CD4-positive, alpha-beta T cell treated with Interleukin-2 at 100 ng/mL for 4 hours (primary cell): ENCODE results near the gene MFSD6L.
A peak's percentile ranks its signal among the peaks of the same experiment; 100 is the strongest.

Experiments used
- DNase-seq: peaks from one replicate; pipeline ENCODE4 v3.0.0-alpha.2; 2020; ENCODE audit warnings: low spot score

MFSD6L gene

GRCh38 chr17:8791910-8792270, 7.3 kb downstream of the MFSD6L start:
- DNase-seq, result peak; percentile 9

GRCh38 chr17:8791248-8791909, 7.8 kb downstream of the MFSD6L start:
- DNase-seq, result no peak

- DNase-seq, result no peak
Observed at GRCh38 chr17:8789743-8790142, 9.4 kb downstream of the MFSD6L start.

- no peak for DNase-seq
Observed at GRCh38 chr17:8788998-8789397, 10.2 kb downstream of the MFSD6L start.

DNA sequence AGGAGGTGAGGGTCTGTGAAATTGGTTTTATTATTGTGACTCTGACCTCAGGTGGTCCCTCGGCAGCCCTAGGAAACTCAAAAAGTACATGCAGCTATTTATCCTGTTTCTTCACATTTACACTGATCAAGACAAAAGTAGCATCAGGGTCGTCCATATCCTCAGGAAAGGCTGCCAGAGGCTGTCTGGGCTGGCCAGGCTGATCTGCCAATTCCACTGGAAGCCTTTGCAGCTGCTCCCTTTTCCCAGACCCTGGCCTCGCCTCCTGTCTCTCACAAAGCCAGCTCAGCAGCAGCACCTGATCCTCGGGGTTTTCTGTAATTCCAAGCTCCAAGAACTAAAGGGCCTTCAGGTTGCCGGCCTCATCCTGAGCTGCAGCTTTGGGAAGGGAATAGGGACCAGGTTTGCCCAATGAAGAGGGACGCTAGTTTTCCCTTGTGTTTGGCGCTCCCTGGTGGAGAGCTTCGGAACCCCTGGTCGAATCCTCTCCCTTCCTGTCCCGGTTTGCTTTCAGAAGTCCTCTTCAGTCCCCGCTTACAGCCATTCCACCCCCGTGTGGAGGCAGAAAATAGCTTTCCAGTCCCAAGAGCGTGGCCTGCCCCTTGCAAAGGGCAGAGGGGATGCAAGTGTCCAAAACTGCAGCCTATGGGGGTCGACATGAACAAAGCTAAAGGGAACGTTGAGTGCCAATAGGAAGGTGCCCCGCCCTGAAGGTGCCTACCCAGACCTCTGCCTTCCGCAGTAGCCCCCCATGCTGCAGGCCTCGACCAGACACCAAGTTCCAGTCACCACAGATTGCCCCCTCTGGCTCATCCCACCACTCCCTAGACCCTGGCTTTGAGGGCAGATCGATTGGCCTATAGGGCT, 13.4 kb downstream of the MFSD6L start:
- peak; percentile 52 for DNase-seq

GRCh38 chr17:8782176-8782575, 17.0 kb downstream of the MFSD6L start:
- no peak for DNase-seq

GRCh38 chr17:8781776-8782175, 17.4 kb downstream of the MFSD6L start:
- no peak for DNase-seq

- DNase-seq, result no peak
Observed at GRCh38 chr17:8776881-8777280, 22.3 kb downstream of the MFSD6L start.

DNA sequence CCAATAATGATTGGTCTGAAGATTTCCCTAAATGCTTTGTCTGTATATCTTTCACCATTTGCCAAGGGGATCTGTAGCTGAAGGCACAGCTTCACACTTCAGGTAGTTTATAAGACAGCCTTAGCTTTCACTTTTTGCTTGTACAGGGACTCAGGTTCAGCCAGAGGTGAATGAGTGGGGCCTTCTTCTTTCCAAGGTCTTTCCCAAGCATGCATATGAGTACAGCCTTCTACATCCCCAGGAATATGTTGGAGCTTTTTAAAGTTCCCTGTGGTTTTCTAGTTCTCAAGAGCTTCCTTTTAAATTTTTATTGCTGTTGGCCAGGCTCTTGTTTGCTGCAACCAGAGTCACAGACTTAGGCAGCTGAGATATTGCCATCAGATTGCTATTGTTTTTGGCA, 22.9 kb downstream of the MFSD6L start:
- no peak for DNase-seq

GRCh38 chr17:8766731-8767130, 32.4 kb downstream of the MFSD6L start:
- no peak for DNase-seq

DNA sequence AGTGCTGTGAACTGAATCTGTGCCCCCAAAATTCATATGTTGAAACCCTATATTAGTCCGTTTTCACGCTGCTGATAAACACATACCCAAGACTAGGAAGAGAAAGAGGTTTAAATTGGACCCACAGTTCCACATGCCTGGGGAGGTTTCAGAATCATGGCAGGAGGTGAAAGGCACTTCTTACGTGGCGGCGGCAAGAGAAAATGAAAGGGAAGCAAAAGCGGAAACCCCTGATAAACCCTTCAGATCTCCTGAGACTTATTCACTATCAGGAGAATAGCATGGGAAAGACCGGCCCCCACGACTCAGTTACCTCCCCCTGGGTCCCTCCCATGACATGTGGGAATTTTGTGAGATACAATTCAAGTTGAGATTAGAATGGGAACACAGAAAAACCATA, 37.2 kb downstream of the MFSD6L start:
- DNase-seq, result no peak

GRCh38 chr17:8758137-8758596, 41.0 kb downstream of the MFSD6L start, which contains the start of gene SPDYE4:
SPDYE4 (minus strand) TSS chr17:8758546; CDS start chr17:8758382, 164 bp downstream.
- DNase-seq, result no peak

- no peak for DNase-seq
Observed at GRCh38 chr17:8757189-8757588, 42.0 kb downstream of the MFSD6L start.

GRCh38 chr17:8755590-8756255, 43.4 kb downstream of the MFSD6L start:
- no peak for DNase-seq

DNA sequence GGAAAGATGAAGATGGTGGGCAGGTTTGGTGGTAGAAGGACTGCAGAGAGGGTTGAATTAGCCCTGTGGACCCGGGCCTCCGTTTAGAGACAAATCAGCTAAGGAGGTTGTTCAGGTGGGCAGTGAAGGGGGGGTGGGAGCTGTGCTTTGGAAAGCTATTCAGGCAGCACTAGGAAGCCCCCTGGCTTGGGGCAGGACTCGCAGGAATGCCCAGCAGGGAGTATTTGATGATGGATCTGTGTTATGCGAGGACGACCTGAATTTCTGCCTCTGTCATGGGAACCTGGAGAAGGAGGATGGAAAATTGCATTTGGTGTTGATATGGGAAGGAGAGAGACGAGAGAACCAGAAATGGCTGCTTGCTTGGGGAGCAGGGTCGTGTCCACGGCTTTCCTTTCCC, 44.3 kb downstream of the MFSD6L start:
- no peak for DNase-seq

DNA sequence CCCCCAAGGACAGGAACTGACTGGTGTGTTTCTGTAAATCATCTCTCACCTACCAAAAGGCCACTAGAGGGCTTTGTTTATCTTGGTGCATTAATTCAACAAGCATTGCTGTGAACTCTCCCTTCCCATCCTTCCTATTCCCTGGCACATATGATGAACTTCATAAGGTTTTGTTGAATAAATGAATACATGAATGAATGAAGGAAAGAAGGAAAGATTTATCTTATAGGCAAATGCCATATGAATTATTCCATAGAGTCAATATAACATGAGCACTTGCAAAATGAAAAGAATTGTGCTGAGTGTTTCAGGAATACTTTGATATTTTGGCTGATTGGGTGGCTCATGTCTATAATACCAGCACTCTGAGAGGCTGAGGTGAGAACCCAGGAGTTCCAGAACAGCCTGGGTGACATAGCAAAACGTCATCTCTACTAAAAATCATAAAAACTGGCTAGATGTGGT, 45.2 kb downstream of the MFSD6L start:
- DNase-seq, result no peak

- DNase-seq, result no peak
Observed at GRCh38 chr17:8753136-8753975, 45.8 kb downstream of the MFSD6L start.

DNA sequence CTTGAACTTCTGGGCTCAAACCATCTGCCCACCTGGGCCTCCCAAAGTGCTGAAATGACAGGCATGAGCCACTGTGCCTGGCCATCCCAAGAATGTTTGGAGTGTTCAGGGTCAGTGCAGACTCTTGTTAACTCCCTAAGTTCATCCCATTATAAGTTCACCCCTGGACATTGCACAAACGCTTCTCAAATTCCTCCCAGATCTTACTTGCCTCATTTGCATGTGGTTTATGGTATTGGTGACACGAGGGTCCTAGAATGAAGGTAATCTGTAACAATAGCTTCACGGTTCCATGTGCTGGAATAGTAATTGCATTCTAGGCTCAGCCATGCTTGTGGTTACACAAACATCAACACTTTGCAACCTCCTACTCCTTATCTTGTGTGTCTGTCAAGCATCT, 49.5 kb downstream of the MFSD6L start:
- no peak for DNase-seq

DNA sequence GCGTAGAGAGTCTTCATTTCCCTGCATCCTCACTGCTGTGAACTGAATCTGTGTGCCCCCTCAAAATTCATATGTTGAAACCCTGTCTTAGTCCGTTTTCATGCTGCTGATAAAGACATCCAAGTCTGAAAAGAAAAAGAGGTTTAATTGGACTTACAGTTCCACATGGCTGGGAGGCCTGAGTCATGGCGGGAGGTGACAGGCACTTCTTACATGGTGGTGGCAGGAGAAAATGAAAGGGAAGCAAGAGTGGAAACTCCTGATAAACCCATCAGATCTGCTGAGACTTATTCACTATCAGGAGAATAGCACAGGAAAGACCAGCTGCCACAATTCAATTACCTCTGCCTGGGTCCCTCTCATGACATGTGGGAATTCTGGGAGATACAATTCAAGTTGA, 51.4 kb downstream of the MFSD6L start:
- DNase-seq, result no peak
